Neural progenitor cell (in vitro differentiated cells): ENCODE results near the gene SIGLEC6.

Source experiments
- EZH2 ChIP-seq: fragments of 200-600 bp; sonication (generic); IDR thresholded peaks from 2 replicates; pipeline ENCODE4 v1.6.1; 2017; ENCODE audit warnings: antibody characterized with exemption, mild to moderate bottlenecking, moderate library complexity
- TF ChIP-seq, protein P1 (sequence below): fragments of 200-600 bp; sonication (generic); IDR thresholded peaks from 2 replicates; pipeline ENCODE4 v1.5.1; 2017; ENCODE audit warnings: antibody characterized with exemption, mild to moderate bottlenecking

DNA sequence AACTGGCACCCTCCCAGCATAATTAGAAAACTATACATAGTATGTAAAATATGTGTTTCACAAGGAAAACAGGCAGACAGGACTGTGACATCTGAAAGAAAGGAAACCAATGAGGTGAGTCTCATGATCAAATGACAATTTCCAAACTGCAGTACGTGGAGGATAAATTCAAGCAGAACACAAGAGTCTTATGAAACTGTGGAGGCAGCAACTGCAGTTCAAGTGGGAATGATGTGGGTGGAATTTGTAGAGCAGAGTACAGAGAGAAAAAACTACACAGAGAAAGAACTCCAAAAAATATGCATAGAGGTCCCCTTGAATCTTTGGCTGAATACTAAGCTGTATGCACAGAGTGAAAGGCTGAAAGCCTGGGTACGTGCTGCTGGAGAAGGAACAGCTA, 9.7 kb downstream of the SIGLEC6 start:
- TF ChIP-seq, protein P1, sequence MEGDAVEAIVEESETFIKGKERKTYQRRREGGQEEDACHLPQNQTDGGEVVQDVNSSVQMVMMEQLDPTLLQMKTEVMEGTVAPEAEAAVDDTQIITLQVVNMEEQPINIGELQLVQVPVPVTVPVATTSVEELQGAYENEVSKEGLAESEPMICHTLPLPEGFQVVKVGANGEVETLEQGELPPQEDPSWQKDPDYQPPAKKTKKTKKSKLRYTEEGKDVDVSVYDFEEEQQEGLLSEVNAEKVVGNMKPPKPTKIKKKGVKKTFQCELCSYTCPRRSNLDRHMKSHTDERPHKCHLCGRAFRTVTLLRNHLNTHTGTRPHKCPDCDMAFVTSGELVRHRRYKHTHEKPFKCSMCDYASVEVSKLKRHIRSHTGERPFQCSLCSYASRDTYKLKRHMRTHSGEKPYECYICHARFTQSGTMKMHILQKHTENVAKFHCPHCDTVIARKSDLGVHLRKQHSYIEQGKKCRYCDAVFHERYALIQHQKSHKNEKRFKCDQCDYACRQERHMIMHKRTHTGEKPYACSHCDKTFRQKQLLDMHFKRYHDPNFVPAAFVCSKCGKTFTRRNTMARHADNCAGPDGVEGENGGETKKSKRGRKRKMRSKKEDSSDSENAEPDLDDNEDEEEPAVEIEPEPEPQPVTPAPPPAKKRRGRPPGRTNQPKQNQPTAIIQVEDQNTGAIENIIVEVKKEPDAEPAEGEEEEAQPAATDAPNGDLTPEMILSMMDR = no peak
- no peak for TF ChIP-seq EZH2
